ENCODE measurements around the gene MEX3D. TPM values are rescaled to one million over a fixed set of nuclear protein-coding genes. Genes with fewer than 3 reads are reported as not detected.

MEX3D gene
- total and polyA plus RNA-seq, 2 of the 4 experiments (the other 2 are of a cell fraction): 9.1 to 9.6 TPM

- Histone ChIP-seq H3K56ac (ENCODE audit: extremely low read depth, insufficient read depth, low read length) (no peak overlapping the region), H3K18ac (ENCODE audit: low read depth, low read length) (no peak overlapping the region), H2BK15ac (ENCODE audit: low read depth, low read length) (no peak overlapping the region), H3K9me1 (ENCODE audit: insufficient read depth, low read length) (0 out of 2 replicates have a peak, but pooled peaks cover under 1% of the 10 kb centered on the region), H3K23ac (ENCODE audit: low read depth, low read length) (no peak overlapping the region), H2BK5ac (ENCODE audit: low read depth, low read length, poor library complexity, severe bottlenecking) (no peak overlapping the region), H2BK20ac (ENCODE audit: low read depth, low read length) (no peak overlapping the region), H2AK9ac (replicated peaks; ENCODE audit: low read depth, low read length, poor library complexity) (no peak overlapping the region), H4K5ac (ENCODE audit: low read depth, low read length) (no peak overlapping the region), H3K14ac (replicated peaks; ENCODE audit: low read depth, low read length) (no peak overlapping the region), H3K27me3 (ENCODE audit: control insufficient read depth, insufficient read depth, low read length) (no peaks in the 10 kb centered on the region), H3K9me3 (ENCODE audit: control insufficient read depth, insufficient read depth, low read length) (no peaks in the 10 kb centered on the region), H2AFZ (replicated peaks; ENCODE audit: low read length, poor library complexity) (no peak overlapping the region), H3K4me2 (ENCODE audit: low read depth, low read length) (no peak overlapping the region), H3K4ac (ENCODE audit: low read depth, low read length) (no peak overlapping the region), H3K27ac (ENCODE audit: insufficient read depth, low read length) (no peak overlapping the region), H4K8ac (ENCODE audit: low read depth in 2 of 2, low read length in 2 of 2) (no peak overlapping the region), H3K9ac (ENCODE audit: low read depth, low read length) (no peak overlapping the region), H2AK5ac (ENCODE audit: low read depth, low read length) (no peak overlapping the region), H3K79me1 (ENCODE audit: low read depth in 1 of 2, low read length in 2 of 2) (peaks cover 7 to 28% of the 10 kb centered on the region in 2 experiments), H3K36me3 (ENCODE audit: control insufficient read depth, insufficient read depth, low read length) (peaks cover 55% of the 10 kb centered on the region), H3K4me3 (ENCODE audit: insufficient read depth, low read depth, low read length) (no peak overlapping the region), H4K20me1 (ENCODE audit: insufficient read depth, low read length) (peaks cover 6% of the 10 kb centered on the region), H2BK120ac (ENCODE audit: low read depth, low read length) (no peak overlapping the region), H3K4me1 (ENCODE audit: control insufficient read depth, insufficient read depth, low read length) (no peaks in the 10 kb centered on the region), H4K91ac (ENCODE audit: insufficient read depth, low read depth, low read length) (no peak overlapping the region)
- POLR2A ChIA-PET (ENCODE audit: unreplicated experiment): no interaction called here
- ATAC-seq (ENCODE audit: low read depth) (no peak), DNase-seq (no peak)
- WGBS, 2 experiments (ENCODE audit: extremely low coverage in 2 of 2, insufficient read length in 1 of 2): 98% methylated on average over 8 of the region's 20 CpGs; no CpG with 5 or more reads in 1 of the 2 experiments
- in situ Hi-C loops (cut with MboI; ENCODE audit: low sequenced_read_pairs): no loop called here
- intact Hi-C loops (cut with micrococcal nuclease): no loop called here
- dilution Hi-C loops (cut with HindIII; ENCODE audit: low sequenced_read_pairs, unreplicated experiment): no loop called here
- no peak for TF ChIP-seq POLR2A (IDR thresholded peaks at IDR 0.05; ENCODE audit: low read depth, low read length)
- TF ChIP-seq MXI1 (IDR thresholded peaks at IDR 0.05; ENCODE audit: borderline replicate concordance, low read depth, low read length): no peak
- no peak for TF ChIP-seq SMC3 (IDR thresholded peaks at IDR 0.05; ENCODE audit: low read depth, low read length)
- TF ChIP-seq MAFK (IDR thresholded peaks at IDR 0.05; ENCODE audit: low read depth, low read length): no peak
- BruUV-seq (replicated peaks): no TSS peak
- CTCF ChIA-PET: no interaction called here
These were observed 12.3 kb upstream of the MEX3D start for GRCh38 chr19:1580382-1580781.

Data from IMR-90 (cell line).